Right lobe of liver (tissue), 4 donors: ENCODE results near the gene DNAJC11.

Experiments
- POLR2A ChIP-seq: fragments of 450-650 bp; IDR thresholded peaks from one replicate; pipeline ENCODE4 v1.6.1; 2017; ENCODE audit warnings: antibody characterized with exemption, mild to moderate bottlenecking
- TF ChIP-seq, protein P1 (sequence below), 4 donors: fragments of 200-600 bp in 3 of 4; fragments of 450-650 bp in 1 of 4; IDR thresholded peaks; one replicate each; pipeline versions ENCODE4 v1.5.1 to v1.8.0; 2016 to 2022; ENCODE audit warnings: antibody characterized with exemption in 4 of 4, mild to moderate bottlenecking in 2 of 4
- donor health status: DM: no; HTN: no; CAD: no.
- donor health status: DM: no; HTN: no; CAD: no.
- donor health status: DM: no; HTN: yes; CAD: no.

GRCh38 chr1:6624710-6625583, 76.7 kb downstream of the DNAJC11 start, which contains the start of gene THAP3:
- peak; percentile 30 for TF ChIP-seq POLR2A
- TF ChIP-seq, protein P1, sequence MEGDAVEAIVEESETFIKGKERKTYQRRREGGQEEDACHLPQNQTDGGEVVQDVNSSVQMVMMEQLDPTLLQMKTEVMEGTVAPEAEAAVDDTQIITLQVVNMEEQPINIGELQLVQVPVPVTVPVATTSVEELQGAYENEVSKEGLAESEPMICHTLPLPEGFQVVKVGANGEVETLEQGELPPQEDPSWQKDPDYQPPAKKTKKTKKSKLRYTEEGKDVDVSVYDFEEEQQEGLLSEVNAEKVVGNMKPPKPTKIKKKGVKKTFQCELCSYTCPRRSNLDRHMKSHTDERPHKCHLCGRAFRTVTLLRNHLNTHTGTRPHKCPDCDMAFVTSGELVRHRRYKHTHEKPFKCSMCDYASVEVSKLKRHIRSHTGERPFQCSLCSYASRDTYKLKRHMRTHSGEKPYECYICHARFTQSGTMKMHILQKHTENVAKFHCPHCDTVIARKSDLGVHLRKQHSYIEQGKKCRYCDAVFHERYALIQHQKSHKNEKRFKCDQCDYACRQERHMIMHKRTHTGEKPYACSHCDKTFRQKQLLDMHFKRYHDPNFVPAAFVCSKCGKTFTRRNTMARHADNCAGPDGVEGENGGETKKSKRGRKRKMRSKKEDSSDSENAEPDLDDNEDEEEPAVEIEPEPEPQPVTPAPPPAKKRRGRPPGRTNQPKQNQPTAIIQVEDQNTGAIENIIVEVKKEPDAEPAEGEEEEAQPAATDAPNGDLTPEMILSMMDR (IDR thresholded peaks at IDR 0.05) = no peak
